Adrenal gland (tissue), 12 donors: Measurements from ENCODE around the gene IQGAP2. TPM values are rescaled to one million over a fixed set of nuclear protein-coding genes. Genes with fewer than 3 reads are reported as not detected.

ENCODE experiments used
- DNase-seq, 7 donors: peaks; one replicate each; pipeline ENCODE4 v3.0.0-alpha.2; 2019 to 2020
- H3K27ac ChIP-seq, 5 donors: fragments of 200-600 bp; sonication (generic) in 4 of 5; 1 replicate in 3 of 5; 2 replicates in 2 of 5; pipeline versions ENCODE4 v1.5.1 to v1.8.0; 2016 to 2020; ENCODE audit warnings: mild to moderate bottlenecking in 1 of 5
- H3K27me3 ChIP-seq: fragments of 200-600 bp; 2 replicates; pipeline ENCODE4 v1.8.0; 2021
- H3K36me3 ChIP-seq, 2 donors: fragments of 200-600 bp; replicated peaks in 1 of 2; 1 replicate in 1 of 2; 2 replicates in 1 of 2; pipeline versions ENCODE4 v1.5.1 to v1.8.0; 2018 to 2022
- H3K4me1 ChIP-seq, 2 donors: fragments of 200-600 bp; replicated peaks in 1 of 2; 1 replicate in 1 of 2; 2 replicates in 1 of 2; pipeline versions ENCODE4 v1.5.1 to v1.8.0; 2018 to 2021
- H3K4me3 ChIP-seq, 4 donors: fragments of 200-600 bp; sonication (generic) in 3 of 4; one replicate each; pipeline ENCODE4 v1.5.1; 2016 to 2018
- H3K9me3 ChIP-seq, 3 donors: fragments of 200-600 bp; sonication (generic) in 1 of 3; replicated peaks in 1 of 3; 1 replicate in 2 of 3; 2 replicates in 1 of 3; pipeline versions ENCODE4 v1.5.1 to v1.8.0; 2016 to 2021
- CTCF ChIP-seq, 6 experiments: fragments of 450-650 bp in 4 of 6; fragments of 200-600 bp in 2 of 6; sonication (generic) in 1 of 6; IDR thresholded peaks; 1 replicate in 5 of 6; 2 replicates in 1 of 6; pipeline versions ENCODE4 v1.5.1 to v1.8.0; 2016 to 2021; ENCODE audit warnings: antibody characterized with exemption in 6 of 6, mild to moderate bottlenecking in 2 of 6, moderate library complexity in 1 of 6
- POLR2A ChIP-seq, 2 donors: fragments of 450-650 bp; IDR thresholded peaks; one replicate each; pipeline ENCODE4 v1.6.1; 2017; ENCODE audit warnings: antibody characterized with exemption in 2 of 2, mild to moderate bottlenecking in 2 of 2, moderate library complexity in 1 of 2
- WGBS, 4 donors: extraction: QIAGEN DNeasy Blood & Tissue Kit in 2 of 4; methylation state at CpG; one replicate each; pipeline versions ENCODE4 v1.1.5 to v1.1.7; 2013 to 2017; 5-methylcytosine and 5-hydroxymethylcytosine counted together
- intact Hi-C, 2 donors: fragments of 100-400 bp; cut with DNase I; formaldehyde crosslinking; loops; one replicate each; pipeline versions ENCODE4 v1.14.1 to v1.15.0; 2022 to 2023
- polyA plus RNA-seq, 3 donors: library from polyadenylated mRNA; stranded (reverse); fragments of 200-250 nt in 2 of 3; fragments of 350-450 nt in 1 of 3; fragmentation: Illumina TruSeq in 1 of 3; extraction: RNeasy Lipid Tissue Mini Kit (QIAGEN cat#74804) in 1 of 3; gene quantifications; one replicate each; pipeline ENCODE4 v1.2.3, GENCODE V29; 2013 to 2014
- total RNA-seq, 9 donors: library from RNA; depleted of rRNA in 4 of 9; stranded (reverse); fragments of >200 nt in 4 of 9; fragments of 120-200 nt in 1 of 9; fragmentation: NEBNext Ultra II Directional in 1 of 9; extraction: Animal tissue kit (Norgen Biotek cat#: 25700) in 1 of 9; gene quantifications; one replicate each; pipeline versions ENCODE4 v1.1.0 to v1.2.4, GENCODE V29; 2013 to 2023
- donor health status: healthy with polysubstance abuse.
- donor health status: Bipolar disorder and iron deficiency.
- donor health status: DM: yes; HTN: yes; CAD: no.
- donor health status: DM: no; HTN: no; CAD: no.
- donor health status: DM: no; HTN: no; CAD: no.
- donor health status: DM: yes; HTN: yes; CAD: no.

The IQGAP2 gene
- total and polyA plus RNA-seq, 12 donors = 14.9 to 77.3 (median 36.1) TPM

DNA sequence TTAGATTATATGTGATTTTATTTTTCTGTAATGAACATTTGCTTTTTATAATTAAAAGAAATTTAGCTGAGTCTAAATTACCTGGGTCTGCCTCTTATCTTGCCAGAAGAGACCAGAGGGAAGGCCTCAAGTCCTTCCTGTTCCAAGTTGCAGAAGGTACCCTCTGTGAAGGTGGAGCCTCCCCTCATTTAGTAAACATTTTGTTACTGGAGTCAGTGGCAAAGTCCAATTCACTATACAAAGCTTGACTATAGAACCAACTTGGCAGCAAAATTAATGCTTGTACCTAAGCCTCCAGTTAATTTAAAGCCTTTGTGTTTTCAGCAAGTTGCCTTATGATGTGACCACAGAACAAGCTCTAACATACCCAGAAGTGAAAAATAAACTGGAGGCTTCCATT, 270.0 kb downstream of the IQGAP2 start:
- no peak overlapping the region for H3K4me3 ChIP-seq
- H3K27me3 ChIP-seq = no peaks in the 10 kb centered on the region
- H3K9me3 ChIP-seq = no peaks in the 10 kb centered on the region
- H3K36me3 ChIP-seq = no peaks in the 10 kb centered on the region
- no peak for DNase-seq
- intact Hi-C loops = no loop called here
- TF ChIP-seq CTCF (IDR thresholded peaks at IDR 0.05) (no peak), POLR2A (IDR thresholded peaks at IDR 0.05) (no peak)
- H3K27ac ChIP-seq = no peak overlapping the region
- H3K4me1 ChIP-seq = peaks cover 0 to 5% of the 10 kb centered on the region in 2 donors

- peak in 2 of 7 donors; percentile 11 to 28 for DNase-seq
- no peak for TF ChIP-seq CTCF (IDR thresholded peaks at IDR 0.05)
- 44 to 55% (median 49%) methylated on average over 8 of the region's 8 CpGs for WGBS, 4 donors
- Histone ChIP-seq H3K9me3 (no peaks in the 10 kb centered on the region), H3K36me3 (no peaks in the 10 kb centered on the region), H3K27me3 (no peaks in the 10 kb centered on the region), H3K27ac (peak overlapping the region in 1 of 5 donors; percentile 2), H3K4me1 (peaks cover 0 to 5% of the 10 kb centered on the region in 2 donors), H3K4me3 (no peak overlapping the region)
- intact Hi-C loops = no loop called here
Observed at GRCh38 chr5:76674330-76675066, 271.4 kb downstream of the IQGAP2 start.

- H3K36me3 ChIP-seq = no peaks in the 10 kb centered on the region
- no peaks in the 10 kb centered on the region for H3K9me3 ChIP-seq
- DNase-seq = no peak
- H3K4me3 ChIP-seq = no peak overlapping the region
- intact Hi-C loops = no loop called here
- no peak for TF ChIP-seq CTCF (IDR thresholded peaks at IDR 0.05)
- TF ChIP-seq POLR2A (IDR thresholded peaks at IDR 0.05) = no peak
- 93 to 96% (median 96%) methylated on average over 1 of the region's 1 CpG for WGBS, 4 donors
- no peak overlapping the region for H3K27ac ChIP-seq
- peaks cover 0 to 5% of the 10 kb centered on the region in 2 donors for H3K4me1 ChIP-seq
- H3K27me3 ChIP-seq = no peaks in the 10 kb centered on the region
Observed at GRCh38 chr5:76675364-76675763, 272.3 kb downstream of the IQGAP2 start.

- no peak for DNase-seq
- TF ChIP-seq POLR2A (IDR thresholded peaks at IDR 0.05) (no peak), CTCF (IDR thresholded peaks at IDR 0.05) (no peak)
- no peaks in the 10 kb centered on the region for H3K9me3 ChIP-seq
- no peaks in the 10 kb centered on the region for H3K27me3 ChIP-seq
- H3K4me1 ChIP-seq = peaks cover 0 to 5% of the 10 kb centered on the region in 2 donors
- H3K36me3 ChIP-seq = no peaks in the 10 kb centered on the region
- intact Hi-C loops = no loop called here
- 94 to 96% (median 94%) methylated on average over 8 of the region's 8 CpGs for WGBS, 4 donors
- no peak overlapping the region for H3K27ac ChIP-seq
- no peak overlapping the region for H3K4me3 ChIP-seq
Observed at GRCh38 chr5:76677849-76678472, 274.9 kb downstream of the IQGAP2 start.
